CD14-positive monocyte (primary cell): ENCODE measurements around the gene ZNF33A. TPM values are rescaled to one million over a fixed set of nuclear protein-coding genes. Genes with fewer than 3 reads are reported as not detected.
"Not testable (repeated sequence)": the region's sequence is repeated elsewhere in the genome, so short reads cannot be mapped to it uniquely, and the experiment has no call there.

ENCODE experiments used
- DNase-seq, 3 donors: peaks; one replicate each; pipeline ENCODE4 v3.0.0-alpha.2; 2011 to 2022
- H2AFZ ChIP-seq: 2 replicates; pipeline ENCODE4 v1.6.0; 2012; ENCODE audit warnings: mild to moderate bottlenecking, low read depth, low read length, inconsistent platforms; ENCODE audit not compliant: insufficient read depth, poor library complexity, severe bottlenecking
- H3K27ac ChIP-seq, 2 donors: 1 replicate in 1 of 2; 2 replicates in 1 of 2; pipeline ENCODE4 v1.5.1; 2012 to 2013; ENCODE audit warnings: low read length in 2 of 2, control low read depth in 1 of 2, inconsistent platforms in 1 of 2, low read depth in 1 of 2, mild to moderate bottlenecking in 1 of 2
- H3K27me3 ChIP-seq, 2 donors: one replicate each; pipeline versions ENCODE4 v1.6.0 to v1.6.1; 2011 to 2013; ENCODE audit warnings: low read length in 2 of 2; ENCODE audit not compliant: control insufficient read depth in 2 of 2, insufficient read depth in 2 of 2
- H3K36me3 ChIP-seq, 2 donors: replicated peaks in 1 of 2; 1 replicate in 1 of 2; 2 replicates in 1 of 2; pipeline versions ENCODE4 v1.5.1 to v1.6.1; 2012 to 2013; ENCODE audit warnings: low read length in 2 of 2, control low read depth in 1 of 2, inconsistent platforms in 1 of 2, mild to moderate bottlenecking in 1 of 2; ENCODE audit not compliant: insufficient read depth in 2 of 2, control insufficient read depth in 1 of 2
- H3K4me1 ChIP-seq, 2 donors: 1 replicate in 1 of 2; 2 replicates in 1 of 2; pipeline versions ENCODE4 v1.5.1 to v1.6.1; 2012 to 2013; ENCODE audit warnings: low read length in 2 of 2, control low read depth in 1 of 2, inconsistent platforms in 1 of 2, mild to moderate bottlenecking in 1 of 2, moderate library complexity in 1 of 2; ENCODE audit not compliant: insufficient read depth in 2 of 2, control insufficient read depth in 1 of 2
- H3K4me2 ChIP-seq: replicated peaks from 2 replicates; pipeline ENCODE3; 2012; ENCODE audit warnings: low read length, moderate library complexity, mild to moderate bottlenecking; ENCODE audit not compliant: poor library complexity, severe bottlenecking; ENCODE audit errors: extremely low read depth
- H3K4me3 ChIP-seq, 3 experiments: fragments of 200-600 bp in 1 of 3; sonication (generic) in 1 of 3; replicated peaks in 1 of 3; 1 replicate in 2 of 3; 2 replicates in 1 of 3; pipeline ENCODE4 v1.5.1; 2011 to 2013; ENCODE audit warnings: low read length in 3 of 3, mild to moderate bottlenecking in 3 of 3, control low read depth in 2 of 3, low read depth in 2 of 3, inconsistent platforms in 1 of 3, moderate library complexity in 1 of 3
- H3K79me2 ChIP-seq: 2 replicates; pipeline ENCODE4 v1.6.0; 2012; ENCODE audit warnings: mild to moderate bottlenecking, control low read depth, inconsistent platforms, low read length, moderate library complexity; ENCODE audit not compliant: insufficient read depth
- H3K9ac ChIP-seq: 2 replicates; pipeline ENCODE4 v1.6.0; 2017; ENCODE audit warnings: low read length, mild to moderate bottlenecking; ENCODE audit not compliant: insufficient read depth, poor library complexity, severe bottlenecking
- H3K9me3 ChIP-seq, 2 donors: replicated peaks in 1 of 2; 1 replicate in 1 of 2; 2 replicates in 1 of 2; pipeline versions ENCODE4 v1.5.1 to v1.6.1; 2012 to 2013; ENCODE audit warnings: low read length in 2 of 2, control low read depth in 1 of 2; ENCODE audit not compliant: control insufficient read depth in 1 of 2, insufficient read depth in 1 of 2
- H4K20me1 ChIP-seq: 2 replicates; pipeline ENCODE4 v1.6.0; 2012; ENCODE audit warnings: mild to moderate bottlenecking, low read length, control low read depth, moderate library complexity; ENCODE audit not compliant: insufficient read depth
- H3K27ac Mint-ChIP-seq, 7 donors: one replicate each; pipeline ENCODE4 v1.8.0; 2020; ENCODE audit warnings: mild to moderate bottlenecking in 7 of 7, mixed read lengths in 7 of 7, moderate library complexity in 6 of 7, inconsistent platforms in 2 of 7
- H3K27me3 Mint-ChIP-seq, 3 donors: one replicate each; pipeline ENCODE4 v1.8.0; 2021 to 2022; ENCODE audit warnings: low read depth in 3 of 3, mild to moderate bottlenecking in 3 of 3, mixed read lengths in 3 of 3, moderate library complexity in 3 of 3, inconsistent platforms in 1 of 3
- H3K36me3 Mint-ChIP-seq, 2 donors: one replicate each; pipeline ENCODE4 v1.8.0; 2020; ENCODE audit warnings: mixed read lengths in 2 of 2, inconsistent platforms in 1 of 2, mild to moderate bottlenecking in 1 of 2
- H3K4me1 Mint-ChIP-seq: one replicate; pipeline ENCODE4 v1.8.0; 2020; ENCODE audit warnings: mild to moderate bottlenecking, mixed read lengths
- H3K4me3 Mint-ChIP-seq, 2 donors: one replicate each; pipeline ENCODE4 v1.8.0; 2020; ENCODE audit warnings: mild to moderate bottlenecking in 2 of 2, mixed read lengths in 2 of 2, moderate library complexity in 1 of 2
- H3K9me3 Mint-ChIP-seq, 7 donors: one replicate each; pipeline ENCODE4 v1.8.0; 2020 to 2022; ENCODE audit warnings: mixed read lengths in 7 of 7, mild to moderate bottlenecking in 6 of 7, moderate library complexity in 6 of 7, inconsistent platforms in 2 of 7
- CTCF ChIP-seq: fragments of 200-600 bp; IDR thresholded peaks from one replicate; pipeline ENCODE4 v1.8.0; 2022; ENCODE audit warnings: antibody characterized with exemption, mild to moderate bottlenecking
- WGBS: methylation state at CpG from one replicate; pipeline ENCODE4 v1.1.5; 2013; ENCODE audit warnings: missing lambda C conversion rate; ENCODE audit not compliant: insufficient coverage; 5-methylcytosine and 5-hydroxymethylcytosine counted together
- intact Hi-C, 2 donors: fragments of 100-400 bp; cut with micrococcal nuclease; formaldehyde crosslinking; loops; one replicate each; pipeline versions ENCODE4 v1.15.0 to v1.15.1; 2023
- polyA plus RNA-seq, 3 donors: library from polyadenylated mRNA; depleted of rRNA in 1 of 3; unstranded in 2 of 3; stranded (reverse) in 1 of 3; fragments of 300-500 nt in 2 of 3; fragments of >200 nt in 1 of 3; fragmentation: Illumina TruSeq in 2 of 3; gene quantifications; 1 replicate in 2 of 3; 2 replicates in 1 of 3; pipeline ENCODE4 v1.2.3, GENCODE V29; 2012 to 2021

ZNF33A gene
- polyA plus RNA-seq, 3 donors: 10.0 to 24.8 (median 10.3) TPM

GRCh38 chr10:38016354-38016753 is 5.9 kb downstream of the ZNF33A start:
- Histone ChIP-seq H3K9ac (no peak overlapping the region), H4K20me1 (peaks cover 7% of the 10 kb centered on the region), H3K4me1 (peaks cover 4 to 5% of the 10 kb centered on the region in 2 donors), H3K9me3 (no peaks in the 10 kb centered on the region), H3K27ac (no peak overlapping the region), H3K36me3 (peaks cover 58 to 84% of the 10 kb centered on the region in 2 donors), H2AFZ (no peak overlapping the region), H3K4me2 (no peak overlapping the region), H3K27me3 (no peaks in the 10 kb centered on the region), H3K4me3 (no peak overlapping the region), H3K79me2 (peaks cover 25% of the 10 kb centered on the region)
- peak overlapping the region in 1 of 7 donors; percentile 6 for H3K27ac Mint-ChIP-seq
- no CpG with 5 or more reads among the region's 1 CpG for WGBS
- intact Hi-C loops: loop anchor here (10.0 kb wide), 2 partner anchors 78 to 162 kb away; partner anchors contain the start of genes ZNF37A (in 2 of the 2) and ZNF248 (in 1 of the 2)
- H3K27me3 Mint-ChIP-seq: no peaks in the 10 kb centered on the region
- DNase-seq: no peak
- peaks cover 72 to 88% of the 10 kb centered on the region in 2 donors for H3K36me3 Mint-ChIP-seq
- H3K4me3 Mint-ChIP-seq: no peak overlapping the region
- peaks cover 0 to 8% (median 5%) of the 10 kb centered on the region in 7 donors for H3K9me3 Mint-ChIP-seq
- TF ChIP-seq CTCF: no peak
- peaks cover 11% of the 10 kb centered on the region for H3K4me1 Mint-ChIP-seq

- not testable (repeated sequence) for H2AFZ ChIP-seq, H3K4me3 Mint-ChIP-seq
- peaks cover 84 to 93% of the 10 kb centered on the region in 2 donors for H3K36me3 Mint-ChIP-seq
Measured at GRCh38 chr10:38019124-38019523, 8.6 kb downstream of the ZNF33A start.

More at GRCh38 chr10:38019124-38019523, 8.6 kb downstream of the ZNF33A start:
- not testable (repeated sequence) for H3K79me2 ChIP-seq, H3K9me3 Mint-ChIP-seq, H3K9ac ChIP-seq, H3K4me1 ChIP-seq, H4K20me1 ChIP-seq, H3K27ac ChIP-seq, H3K9me3 ChIP-seq, DNase-seq, H3K4me3 ChIP-seq, H3K27me3 Mint-ChIP-seq, H3K4me2 ChIP-seq, H3K27me3 ChIP-seq, H3K4me1 Mint-ChIP-seq
- peak overlapping the region in 1 of 7 donors; percentile 63 for H3K27ac Mint-ChIP-seq
- intact Hi-C loops: loop anchor here (10.0 kb wide), 2 partner anchors 76 to 164 kb away; partner anchors contain the start of genes ZNF37A (in 2 of the 2) and ZNF248 (in 1 of the 2)
- H3K36me3 ChIP-seq: peaks cover 76 to 94% of the 10 kb centered on the region in 2 donors
- no CpG with 5 or more reads among the region's 4 CpGs for WGBS
